GM13976 (cell line): ENCODE results near the gene MEP1B.

Experiments
- DNase-seq: peaks from one replicate; pipeline ENCODE4 v3.0.0; 2012; ENCODE audit warnings: low spot score
- CTCF ChIP-seq: IDR thresholded peaks from 2 replicates; pipeline ENCODE4 v1.5.1; 2012; ENCODE audit warnings: borderline replicate concordance, mild to moderate bottlenecking; ENCODE audit not compliant: insufficient read depth; ENCODE audit errors: extremely low read depth, missing control alignments, control extremely low read depth
- in situ Hi-C: fragments of 300-500 bp; cut with MboI; formaldehyde crosslinking; loops from one replicate; pipeline ENCODE4 v1.12.0; 2022; ENCODE audit warnings: low sequenced_read_pairs, mixed read lengths, inconsistent platforms; ENCODE audit not compliant: unreplicated experiment

Gene MEP1B

GRCh38 chr18:32252141-32252860 is 62.5 kb downstream of the MEP1B start:
- in situ Hi-C loops = no loop called here
- TF ChIP-seq CTCF = no peak
- DNase-seq = no peak

- no peak for DNase-seq
- no peak for TF ChIP-seq CTCF
- in situ Hi-C loops = no loop called here
These were observed 65.7 kb downstream of the MEP1B start for GRCh38 chr18:32255570-32255969.

GRCh38 chr18:32257084-32257785 is 67.4 kb downstream of the MEP1B start:
- TF ChIP-seq CTCF = no peak
- DNase-seq = no peak
- in situ Hi-C loops = no loop called here

- no peak for DNase-seq
- no peak for TF ChIP-seq CTCF
- in situ Hi-C loops = no loop called here
These were observed 68.3 kb downstream of the MEP1B start for GRCh38 chr18:32258148-32258547.

- in situ Hi-C loops = no loop called here
- DNase-seq = no peak
- no peak for TF ChIP-seq CTCF
These were observed 68.8 kb downstream of the MEP1B start for GRCh38 chr18:32258558-32259204.

GRCh38 chr18:32259553-32259952 is 69.7 kb downstream of the MEP1B start:
- no peak for DNase-seq
- no peak for TF ChIP-seq CTCF
- in situ Hi-C loops = no loop called here
